Keratinocyte (primary cell): ENCODE measurements around the gene ZNF516.

Source experiments
- EZH2 ChIP-seq: IDR thresholded peaks from one replicate; pipeline ENCODE4 v1.6.1; 2012; ENCODE audit warnings: inconsistent platforms, mild to moderate bottlenecking, low read length, moderate library complexity
- TF ChIP-seq, protein P1 (sequence below), 3 experiments: IDR thresholded peaks in 1 of 3; conservative IDR thresholded peaks in 1 of 3; optimal IDR thresholded peaks in 1 of 3; 2 replicates in 2 of 3; 3 replicates in 1 of 3; pipeline versions ENCODE3 to v1.5.1; 2011; ENCODE audit warnings: low read length in 3 of 3, mild to moderate bottlenecking in 3 of 3, moderate library complexity in 2 of 3, control low read depth in 1 of 3, inconsistent platforms in 1 of 3; ENCODE audit not compliant: insufficient read depth in 2 of 3; ENCODE audit errors: extremely low read depth in 1 of 3

DNA sequence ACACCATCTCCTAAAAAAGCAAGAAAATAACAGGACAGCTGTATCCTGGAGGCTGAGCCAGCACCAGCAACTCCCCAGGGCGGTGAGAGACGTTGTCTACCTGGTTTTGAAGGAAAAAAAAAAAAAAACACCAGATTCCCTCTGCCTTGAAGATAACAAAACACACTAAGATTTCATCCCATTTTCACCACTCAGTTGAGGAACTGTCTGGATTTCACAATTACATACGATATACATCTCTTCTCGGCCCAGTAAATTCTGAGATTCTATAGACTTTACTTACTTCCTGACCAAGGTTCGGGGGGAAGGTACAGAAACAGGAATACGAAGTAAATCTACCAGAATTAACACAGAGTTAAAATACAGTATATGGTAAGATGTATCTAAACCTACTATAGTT is 8.5 kb downstream of the ZNF516 start:
- TF ChIP-seq, protein P1, sequence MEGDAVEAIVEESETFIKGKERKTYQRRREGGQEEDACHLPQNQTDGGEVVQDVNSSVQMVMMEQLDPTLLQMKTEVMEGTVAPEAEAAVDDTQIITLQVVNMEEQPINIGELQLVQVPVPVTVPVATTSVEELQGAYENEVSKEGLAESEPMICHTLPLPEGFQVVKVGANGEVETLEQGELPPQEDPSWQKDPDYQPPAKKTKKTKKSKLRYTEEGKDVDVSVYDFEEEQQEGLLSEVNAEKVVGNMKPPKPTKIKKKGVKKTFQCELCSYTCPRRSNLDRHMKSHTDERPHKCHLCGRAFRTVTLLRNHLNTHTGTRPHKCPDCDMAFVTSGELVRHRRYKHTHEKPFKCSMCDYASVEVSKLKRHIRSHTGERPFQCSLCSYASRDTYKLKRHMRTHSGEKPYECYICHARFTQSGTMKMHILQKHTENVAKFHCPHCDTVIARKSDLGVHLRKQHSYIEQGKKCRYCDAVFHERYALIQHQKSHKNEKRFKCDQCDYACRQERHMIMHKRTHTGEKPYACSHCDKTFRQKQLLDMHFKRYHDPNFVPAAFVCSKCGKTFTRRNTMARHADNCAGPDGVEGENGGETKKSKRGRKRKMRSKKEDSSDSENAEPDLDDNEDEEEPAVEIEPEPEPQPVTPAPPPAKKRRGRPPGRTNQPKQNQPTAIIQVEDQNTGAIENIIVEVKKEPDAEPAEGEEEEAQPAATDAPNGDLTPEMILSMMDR (optimal IDR thresholded peaks at IDR 0.05 in 1 of 3, IDR thresholded peaks at IDR 0.05 in 1 of 3, conservative IDR thresholded peaks at IDR 0.05 in 1 of 3; ENCODE audit: extremely low read depth in 1 of 3, insufficient read depth in 2 of 3, low read length in 3 of 3): no peak
- no peak for TF ChIP-seq EZH2
